Right lobe of liver (tissue), 6 donors: ENCODE results near the gene LSM2. TPM values are rescaled to one million over a fixed set of nuclear protein-coding genes. Genes with fewer than 3 reads are reported as not detected.

Experiments used
- ATAC-seq, 4 donors: fragments of 200-7000 bp; cut with Tn5 transposase; one replicate each; pipeline ENCODE4 v1.9.1; 2020; ENCODE audit warnings: mild to moderate bottlenecking in 4 of 4, moderate library complexity in 4 of 4
- DNase-seq, 3 donors: peaks; one replicate each; pipeline ENCODE4 v3.0.0-alpha.2; 2020
- H3K27ac ChIP-seq, 3 donors: fragments of 200-600 bp; one replicate each; pipeline ENCODE4 v1.8.0; 2022
- H3K27me3 ChIP-seq, 2 donors: fragments of 200-600 bp; one replicate each; pipeline ENCODE4 v1.8.0; 2022
- H3K36me3 ChIP-seq, 4 donors: fragments of 200-600 bp; sonication (generic) in 1 of 4; one replicate each; pipeline versions ENCODE4 v1.5.1 to v1.8.0; 2017 to 2022; ENCODE audit warnings: control low read depth in 1 of 4
- H3K4me1 ChIP-seq, 4 donors: fragments of 200-600 bp; sonication (generic) in 1 of 4; one replicate each; pipeline versions ENCODE4 v1.5.1 to v1.8.0; 2017 to 2022; ENCODE audit warnings: control low read depth in 1 of 4
- H3K4me3 ChIP-seq, 3 donors: fragments of 200-600 bp; one replicate each; pipeline ENCODE4 v1.8.0; 2022
- H3K9me3 ChIP-seq, 4 donors: fragments of 200-600 bp; sonication (generic) in 1 of 4; one replicate each; pipeline versions ENCODE4 v1.5.1 to v1.8.0; 2017 to 2022; ENCODE audit warnings: control low read depth in 1 of 4
- CTCF ChIP-seq, 4 donors: fragments of 200-600 bp in 3 of 4; fragments of 450-650 bp in 1 of 4; IDR thresholded peaks; one replicate each; pipeline versions ENCODE4 v1.5.1 to v1.8.0; 2016 to 2022; ENCODE audit warnings: antibody characterized with exemption in 4 of 4, mild to moderate bottlenecking in 2 of 4
- POLR2A ChIP-seq: fragments of 450-650 bp; IDR thresholded peaks from one replicate; pipeline ENCODE4 v1.6.1; 2017; ENCODE audit warnings: antibody characterized with exemption, mild to moderate bottlenecking
- WGBS: methylation state at CpG from one replicate; pipeline ENCODE4 v1.1.6; 2018; ENCODE audit warnings: low coverage, low lambda C conversion rate; ENCODE audit not compliant: insufficient coverage; ENCODE audit errors: missing lambda C conversion rate; 5-methylcytosine and 5-hydroxymethylcytosine counted together
- intact Hi-C, 2 donors: fragments of 100-400 bp; cut with DNase I; formaldehyde crosslinking; loops; one replicate each; pipeline versions ENCODE4 v1.11.2 to v1.14.1; 2022
- total RNA-seq, 6 experiments: library from RNA; depleted of rRNA in 2 of 6; stranded (reverse); fragments of >200 nt in 2 of 6; fragmentation: NEBNext Ultra II Directional in 3 of 6; extraction: Animal tissue kit (Norgen Biotek cat#: 25700) in 3 of 6; gene quantifications; one replicate each; pipeline versions ENCODE4 v1.1.0 to v1.2.4, GENCODE V29; 2016 to 2023
- donor health status: DM: no; HTN: yes; CAD: no.
- donor health status: DM: no; HTN: no; CAD: no.
- donor health status: DM: no; HTN: no; CAD: no.
- donor health status: DM: no; HTN: yes; CAD: no.
- donor health status: DM: no; HTN: yes; CAD: no.

Gene LSM2
- total RNA-seq, 6 experiments from 2014 or later = 11.0 to 26.1 (median 11.6) TPM

GRCh38 chr6:31765910-31766794 lies 40.6 kb downstream of the LSM2 start:
- TF ChIP-seq POLR2A = no peak
- TF ChIP-seq CTCF (IDR thresholded peaks at IDR 0.05) = no peak
- Histone ChIP-seq H3K27me3 (no peaks in the 10 kb centered on the region), H3K4me3 (no peak overlapping the region), H3K36me3 (no peaks in the 10 kb centered on the region), H3K27ac (no peak overlapping the region), H3K9me3 (no peaks in the 10 kb centered on the region), H3K4me1 (no peaks in the 10 kb centered on the region)
- ATAC-seq (peak in 1 of 4 donors; percentile 7), DNase-seq (no peak)
- intact Hi-C loops = loop anchor here (10.0 kb wide), 2 partner anchors 51 to 81 kb away; partner anchors contain the start of genes LY6G5C (in 2 of the 2) and LY6G6D (in 1 of the 2)
- 76% methylated on average over 18 of the region's 42 CpGs for WGBS

- WGBS = 80% methylated on average over 1 of the region's 9 CpGs
- no peaks in the 10 kb centered on the region for H3K36me3 ChIP-seq
- H3K4me3 ChIP-seq = no peak overlapping the region
- no peaks in the 10 kb centered on the region for H3K27me3 ChIP-seq
- no peak for TF ChIP-seq CTCF (IDR thresholded peaks at IDR 0.05)
- TF ChIP-seq POLR2A = no peak
- intact Hi-C loops = loop anchor here (10.0 kb wide), 2 partner anchors 51 to 81 kb away; partner anchors contain the start of genes LY6G5C (in 2 of the 2) and LY6G6D (in 1 of the 2)
- no peaks in the 10 kb centered on the region for H3K9me3 ChIP-seq
- no peak overlapping the region for H3K27ac ChIP-seq
- no peaks in the 10 kb centered on the region for H3K4me1 ChIP-seq
- no peak for ATAC-seq
- no peak for DNase-seq
These were observed 41.2 kb downstream of the LSM2 start for GRCh38 chr6:31765559-31765909.

GRCh38 chr6:31764198-31764597 lies 42.6 kb downstream of the LSM2 start:
- ATAC-seq = no peak
- TF ChIP-seq CTCF (IDR thresholded peaks at IDR 0.05) (no peak), POLR2A (no peak)
- intact Hi-C loops = loop anchor here (10.0 kb wide), 2 partner anchors 49 to 79 kb away; partner anchors contain the start of genes LY6G5C (in 2 of the 2) and LY6G6D (in 1 of the 2)

GRCh38 chr6:31763619-31763940 lies 43.2 kb downstream of the LSM2 start:
- H3K27me3 ChIP-seq = no peaks in the 10 kb centered on the region
- H3K36me3 ChIP-seq = no peaks in the 10 kb centered on the region
- intact Hi-C loops = loop anchor here (10.0 kb wide), 2 partner anchors 49 to 79 kb away; partner anchors contain the start of genes LY6G5C (in 2 of the 2) and LY6G6D (in 1 of the 2)
- no peaks in the 10 kb centered on the region for H3K4me1 ChIP-seq
- H3K9me3 ChIP-seq = no peaks in the 10 kb centered on the region
- no peak overlapping the region for H3K4me3 ChIP-seq
- TF ChIP-seq CTCF (IDR thresholded peaks at IDR 0.05) = no peak
- TF ChIP-seq POLR2A = no peak
- H3K27ac ChIP-seq = no peak overlapping the region
- peak in 2 of 4 donors; percentile 19 to 40 for ATAC-seq
- 50% methylated on average over 1 of the region's 1 CpG for WGBS
- DNase-seq = no peak

More at GRCh38 chr6:31764198-31764597, 42.6 kb downstream of the LSM2 start:
- 80% methylated on average over 1 of the region's 4 CpGs for WGBS
- Histone ChIP-seq H3K27ac (no peak overlapping the region), H3K9me3 (no peaks in the 10 kb centered on the region), H3K36me3 (no peaks in the 10 kb centered on the region), H3K27me3 (no peaks in the 10 kb centered on the region), H3K4me1 (no peaks in the 10 kb centered on the region), H3K4me3 (no peak overlapping the region)
- no peak for DNase-seq
